HepG2 (cell line): Measurements from ENCODE around the gene XPO1. TPM values are rescaled to one million over a fixed set of nuclear protein-coding genes. Genes with fewer than 3 reads are reported as not detected.
A peak's percentile ranks its signal among the peaks of the same experiment; 100 is the strongest.

Experiments
- BRCA1 ChIP-seq: sonication (generic); formaldehyde crosslinking; IDR thresholded peaks from 2 replicates; pipeline ENCODE4 v1.4.0; 2020; ENCODE audit warnings: missing genetic modification reagents
- CREBL2 ChIP-seq: sonication (generic); formaldehyde crosslinking; IDR thresholded peaks from 2 replicates; pipeline ENCODE4 v1.8.1; 2023; ENCODE audit warnings: missing genetic modification reagents, mild to moderate bottlenecking, borderline replicate concordance
- GTF3A ChIP-seq: sonication (generic); formaldehyde crosslinking; conservative IDR thresholded peaks from 2 replicates; pipeline ENCODE4 v1.4.0; 2020; ENCODE audit warnings: mild to moderate bottlenecking, missing genetic modification reagents
- HNRNPH1 ChIP-seq: fragments of 200-400 bp; formaldehyde crosslinking; optimal IDR thresholded peaks from 2 replicates; pipeline ENCODE3; 2017; ENCODE audit warnings: mild to moderate bottlenecking, low read depth, low read length
- HNRNPUL1 ChIP-seq: fragments of 200-400 bp; formaldehyde crosslinking; IDR thresholded peaks from 2 replicates; pipeline ENCODE4 v1.6.1; 2017; ENCODE audit warnings: low read depth, mild to moderate bottlenecking, low read length, moderate library complexity
- HOXA7 ChIP-seq: sonication (generic); formaldehyde crosslinking; IDR thresholded peaks from 2 replicates; pipeline ENCODE4 v1.8.1; 2022; ENCODE audit warnings: mild to moderate bottlenecking, missing genetic modification reagents, moderate library complexity
- LCORL ChIP-seq, 2 experiments: fragments of 450-650 bp in 1 of 2; sonication (generic) in 1 of 2; formaldehyde crosslinking in 1 of 2; IDR thresholded peaks; 2 replicates each; pipeline versions ENCODE4 v1.5.0 to v1.6.1; 2017 to 2020; ENCODE audit warnings: antibody characterized with exemption in 1 of 2, missing genetic modification reagents in 1 of 2
- PCBP1 ChIP-seq: fragments of 200-400 bp; formaldehyde crosslinking; IDR thresholded peaks from 2 replicates; pipeline ENCODE4 v1.6.1; 2017; ENCODE audit warnings: mild to moderate bottlenecking, low read depth, low read length, borderline replicate concordance
- RARA ChIP-seq: IDR thresholded peaks from 2 replicates; pipeline ENCODE4 v1.6.1; 2016; ENCODE audit warnings: missing genetic modification reagents, missing compliant biosample characterization
- RXRA ChIP-seq: sonication (generic); formaldehyde crosslinking; IDR thresholded peaks from 2 replicates; pipeline ENCODE4 v1.5.1; 2020; ENCODE audit warnings: missing genetic modification reagents
- SNAPC4 ChIP-seq: sonication (generic); formaldehyde crosslinking; IDR thresholded peaks from 2 replicates; pipeline ENCODE4 v1.4.0; 2020; ENCODE audit warnings: mild to moderate bottlenecking, missing genetic modification reagents
- ZGPAT ChIP-seq: IDR thresholded peaks from 2 replicates; pipeline ENCODE4 v1.6.1; 2016; ENCODE audit warnings: mild to moderate bottlenecking
- ZNF121 ChIP-seq: sonication (generic); formaldehyde crosslinking; IDR thresholded peaks from 2 replicates; pipeline ENCODE4 v1.5.0; 2020; ENCODE audit warnings: mild to moderate bottlenecking, missing genetic modification reagents
- ZNF143 ChIP-seq: sonication (generic); formaldehyde crosslinking; IDR thresholded peaks from 2 replicates; pipeline ENCODE4 v1.4.0; 2020; ENCODE audit warnings: missing genetic modification reagents
- ZNF605 ChIP-seq: sonication (generic); formaldehyde crosslinking; IDR thresholded peaks from 2 replicates; pipeline ENCODE4 v1.8.0; 2022; ENCODE audit warnings: mild to moderate bottlenecking, missing genetic modification reagents
- ZNF703 ChIP-seq: sonication (generic); formaldehyde crosslinking; IDR thresholded peaks from 2 replicates; pipeline ENCODE4 v1.5.1; 2020; ENCODE audit warnings: missing genetic modification reagents, mild to moderate bottlenecking, moderate library complexity, borderline replicate concordance
- ZNF704 ChIP-seq: sonication (generic); formaldehyde crosslinking; IDR thresholded peaks from 2 replicates; pipeline ENCODE4 v1.8.1; 2023; ENCODE audit warnings: mild to moderate bottlenecking, inconsistent platforms, moderate library complexity, missing genetic modification reagents, borderline replicate concordance
- ZNF766 ChIP-seq: sonication (generic); formaldehyde crosslinking; IDR thresholded peaks from 2 replicates; pipeline ENCODE4 v1.5.0; 2020; ENCODE audit warnings: missing genetic modification reagents, borderline replicate concordance
- polyA plus RNA-seq, 8 experiments: library from polyadenylated mRNA; depleted of rRNA in 3 of 8; stranded (reverse) in 7 of 8; unstranded in 1 of 8; fragments of >200 nt; fragmentation: Illumina TruSeq in 4 of 8; extraction: Trizol in 4 of 8; gene quantifications; 2 replicates each; pipeline versions ENCODE4 v1.2.1 to v1.2.3, GENCODE V29; 2011 to 2016; ENCODE audit warnings: low read depth in 4 of 8, missing spikeins in 1 of 8, mixed read lengths in 1 of 8; ENCODE audit not compliant: insufficient read depth in 1 of 8
- total RNA-seq, 5 experiments: library from RNA; depleted of rRNA; stranded (reverse); fragments of >200 nt; fragmentation: Illumina TruSeq; extraction: Trizol; gene quantifications; 2 replicates each; pipeline ENCODE4 v1.2.3, GENCODE V29; 2016; ENCODE audit warnings: low read depth in 1 of 5

XPO1 gene
- total and polyA plus RNA-seq, 2 of the 13 experiments (the other 11 are each of a cell fraction or from before 2014, with no cell fraction given): 67.4 to 212 TPM

- no peak for TF ChIP-seq HNRNPH1
- peak; percentile 85 for TF ChIP-seq ZNF605 (CRISPR knock-in tag)
- 0 out of 2 replicates have a peak, but pooled peaks have one; percentile 40 for TF ChIP-seq BRCA1 (CRISPR knock-in tag)
- peak; percentile 77 for TF ChIP-seq RXRA (CRISPR knock-in tag)
- no peak for TF ChIP-seq CREBL2
- no peak for TF ChIP-seq PCBP1
- no peak for TF ChIP-seq LCORL (IDR thresholded peaks at IDR 0.05)
- TF ChIP-seq LCORL (CRISPR knock-in tag; IDR thresholded peaks at IDR 0.05): peak; percentile 58; the same call in 1 of the 2 replicates
- peak; percentile 58; the same call in 1 of the 2 replicates for TF ChIP-seq SNAPC4 (CRISPR knock-in tag)
- no peak for TF ChIP-seq GTF3A (CRISPR knock-in tag)
- no peak for TF ChIP-seq ZNF143 (CRISPR knock-in tag)
- no peak for TF ChIP-seq HOXA7 (CRISPR knock-in tag)
- no peak for TF ChIP-seq ZNF766 (CRISPR knock-in tag)
- peak; percentile 47; the same call in 1 of the 2 replicates for TF ChIP-seq RARA (CRISPR knock-in tag)
- TF ChIP-seq ZNF704 (CRISPR knock-in tag): no peak
- TF ChIP-seq HNRNPUL1: no peak
- TF ChIP-seq ZNF703 (CRISPR knock-in tag): no peak
- TF ChIP-seq ZGPAT (CRISPR knock-in tag): peak; percentile 86
- no peak for TF ChIP-seq ZNF121 (CRISPR knock-in tag)
Measured at GRCh38 chr2:61536572-61537276, 1.4 kb downstream of the XPO1 start (continued).
